Endothelial cell of umbilical vein (primary cell): Measurements from ENCODE around the gene HECTD4. TPM values are rescaled to one million over a fixed set of nuclear protein-coding genes. Genes with fewer than 3 reads are reported as not detected.

Experiments
- BruUV-seq: library from RNA; stranded (reverse); fragments of 400-500 nt; replicated peaks from 2 replicates; lab custom pipeline; 2021; lab: Mats Ljungman, UMichigan
- CTCF ChIA-PET: fragments of 300-600, 350-600 bp; sonication (Branson Sonifier 250); formaldehyde crosslinking; loops from one replicate; lab custom pipeline; 2021; ENCODE audit warnings: antibody characterized with exemption, inconsistent platforms; lab: Charles Lee
- POLR2A ChIA-PET: fragments of 300-600, 350-600 bp; sonication (Branson Sonifier 250); formaldehyde crosslinking; loops from one replicate; lab custom pipeline; 2021; ENCODE audit warnings: antibody characterized with exemption, inconsistent platforms; lab: Charles Lee
- DNase-seq: peaks from one replicate; pipeline ENCODE4 v3.0.0-alpha.2; 2011; ENCODE audit warnings: low read depth, low spot score
- FAIRE-seq: peaks from 2 replicates; lab custom pipeline; 2011; peaks lifted over from hg19 to GRCh38; lab: Jason Lieb, UNC
- H2AFZ ChIP-seq: 2 replicates; pipeline ENCODE4 v1.6.0; 2012; ENCODE audit warnings: low read depth, low read length, control low read depth, inconsistent platforms
- H3K27ac ChIP-seq: 2 replicates; pipeline ENCODE4 v1.5.1; 2011; ENCODE audit warnings: low read depth, mild to moderate bottlenecking, control low read depth, low read length, moderate library complexity; ENCODE audit not compliant: insufficient read depth
- H3K27me3 ChIP-seq, 2 experiments: 2 replicates each; pipeline versions ENCODE4 v1.6.0 to v1.6.1; 2011; ENCODE audit warnings: low read length in 2 of 2, mixed read lengths in 1 of 2; ENCODE audit not compliant: control insufficient read depth in 2 of 2, insufficient read depth in 2 of 2
- H3K36me3 ChIP-seq, 2 experiments: 2 replicates in 1 of 2; 3 replicates in 1 of 2; pipeline ENCODE4 v1.5.1; 2011; ENCODE audit warnings: low read length in 2 of 2, mild to moderate bottlenecking in 1 of 2, moderate library complexity in 1 of 2; ENCODE audit not compliant: control insufficient read depth in 2 of 2, insufficient read depth in 2 of 2; ENCODE audit errors: extremely low read depth in 1 of 2
- H3K4me1 ChIP-seq: 3 replicates; pipeline ENCODE4 v1.5.1; 2011; ENCODE audit warnings: mild to moderate bottlenecking, low read length; ENCODE audit not compliant: control insufficient read depth, insufficient read depth; ENCODE audit errors: extremely low read depth
- H3K4me2 ChIP-seq: 2 replicates; pipeline ENCODE4 v1.6.1; 2011; ENCODE audit warnings: low read length, control low read depth, mixed read lengths; ENCODE audit not compliant: insufficient read depth
- H3K4me3 ChIP-seq, 3 experiments: fragments of 200-600 bp in 1 of 3; sonication (generic), shearing (Covaris generic) in 1 of 3; replicated peaks in 1 of 3; 2 replicates each; pipeline ENCODE4 v1.5.1; 2011 to 2016; ENCODE audit warnings: control low read depth in 3 of 3, low read length in 3 of 3, mild to moderate bottlenecking in 2 of 3, inconsistent platforms in 1 of 3, low read depth in 1 of 3, moderate library complexity in 1 of 3; ENCODE audit not compliant: insufficient read depth in 1 of 3
- H3K79me2 ChIP-seq: 2 replicates; pipeline ENCODE4 v1.6.0; 2012; ENCODE audit warnings: low read length, inconsistent platforms; ENCODE audit not compliant: control insufficient read depth, insufficient read depth
- H3K9ac ChIP-seq: replicated peaks from 2 replicates; pipeline ENCODE3; 2011; ENCODE audit warnings: low read length, control low read depth; ENCODE audit not compliant: insufficient read depth; ENCODE audit errors: extremely low read depth
- H3K9me1 ChIP-seq: replicated peaks from 3 replicates; pipeline ENCODE4 v1.6.0; 2011; ENCODE audit warnings: mild to moderate bottlenecking, low read length; ENCODE audit not compliant: control insufficient read depth, insufficient read depth; ENCODE audit errors: extremely low read depth
- H3K9me3 ChIP-seq: replicated peaks from 2 replicates; pipeline ENCODE4 v1.5.1; 2012; ENCODE audit warnings: low read length, inconsistent platforms; ENCODE audit not compliant: control insufficient read depth, insufficient read depth
- H4K20me1 ChIP-seq: replicated peaks from 2 replicates; pipeline ENCODE3; 2011; ENCODE audit warnings: mild to moderate bottlenecking, low read length; ENCODE audit not compliant: control insufficient read depth, insufficient read depth; ENCODE audit errors: extremely low read depth
- EZH2 ChIP-seq: IDR thresholded peaks from 2 replicates; pipeline ENCODE4 v1.6.1; 2012; ENCODE audit warnings: borderline replicate concordance, low read depth, mild to moderate bottlenecking, moderate library complexity, low read length, inconsistent platforms; ENCODE audit not compliant: severe bottlenecking
- FOS ChIP-seq: IDR thresholded peaks from 2 replicates; pipeline ENCODE4 v1.6.1; 2011; ENCODE audit warnings: mild to moderate bottlenecking, low read length, moderate library complexity, borderline replicate concordance; ENCODE audit not compliant: insufficient read depth
- GATA2 ChIP-seq: IDR thresholded peaks from 2 replicates; pipeline ENCODE4 v1.7.0; 2011; ENCODE audit warnings: low read depth, mild to moderate bottlenecking, moderate library complexity, mixed read lengths, low read length; ENCODE audit not compliant: insufficient read length, insufficient read depth
- JUN ChIP-seq: IDR thresholded peaks from 2 replicates; pipeline ENCODE4 v1.6.1; 2011; ENCODE audit warnings: borderline replicate concordance, low read depth; ENCODE audit not compliant: insufficient read length, insufficient read depth
- MYC ChIP-seq: IDR thresholded peaks from one replicate; pipeline ENCODE4 v1.6.1; 2011; ENCODE audit warnings: mild to moderate bottlenecking, low read depth, low read length
- POLR2A ChIP-seq: IDR thresholded peaks from 2 replicates; pipeline ENCODE4 v1.6.1; 2012; ENCODE audit warnings: low read depth, mild to moderate bottlenecking, control low read depth, low read length
- POLR2AphosphoS5 ChIP-seq: IDR thresholded peaks from 2 replicates; pipeline ENCODE4 v1.6.1; 2012; ENCODE audit warnings: low read depth, mild to moderate bottlenecking, control low read depth, low read length, moderate library complexity; ENCODE audit not compliant: insufficient read depth
- dilution Hi-C: fragments of 300-500 bp; cut with MboI; formaldehyde crosslinking; loops from one replicate; pipeline ENCODE4 v1.15.0; 2019; ENCODE audit warnings: low sequenced_read_pairs; ENCODE audit not compliant: extremely low pct_ligation_motif_present
- intact Hi-C: fragments of 100-400 bp; cut with micrococcal nuclease; formaldehyde crosslinking; loops from one replicate; pipeline ENCODE4 v1.10.0; 2022
- polyA plus RNA-seq, 4 experiments: library from polyadenylated mRNA; depleted of rRNA in 3 of 4; stranded (reverse) in 3 of 4; unstranded in 1 of 4; fragments of >200 nt; gene quantifications; 2 replicates each; pipeline versions ENCODE4 v1.2.1 to v1.2.3, GENCODE V29; 2011 to 2012; ENCODE audit warnings: missing spikeins in 1 of 4
- total RNA-seq: library from RNA; stranded (reverse); gene quantifications from 2 replicates; pipeline ENCODE4 v1.2.3, GENCODE V29; 2021
- TF ChIP-seq, protein P1 (sequence below), 2 donors: IDR thresholded peaks; 1 replicate in 1 of 2; 2 replicates in 1 of 2; pipeline ENCODE4 v1.5.1; 2011; ENCODE audit warnings: low read length in 2 of 2, mild to moderate bottlenecking in 2 of 2, moderate library complexity in 2 of 2, control low read depth in 1 of 2, inconsistent platforms in 1 of 2, low read depth in 1 of 2; ENCODE audit not compliant: insufficient read depth in 1 of 2; ENCODE audit errors: extremely low read depth in 1 of 2
- TF ChIP-seq, protein P2 (sequence below): IDR thresholded peaks from 2 replicates; pipeline ENCODE4 v1.6.1; 2011; ENCODE audit not compliant: insufficient read depth, insufficient read length

The HECTD4 gene
- total and polyA plus RNA-seq, 2 donors (not counting 3 experiments of a cell fraction or from before 2014, with no cell fraction given): 9.7 to 47.7 TPM

DNA sequence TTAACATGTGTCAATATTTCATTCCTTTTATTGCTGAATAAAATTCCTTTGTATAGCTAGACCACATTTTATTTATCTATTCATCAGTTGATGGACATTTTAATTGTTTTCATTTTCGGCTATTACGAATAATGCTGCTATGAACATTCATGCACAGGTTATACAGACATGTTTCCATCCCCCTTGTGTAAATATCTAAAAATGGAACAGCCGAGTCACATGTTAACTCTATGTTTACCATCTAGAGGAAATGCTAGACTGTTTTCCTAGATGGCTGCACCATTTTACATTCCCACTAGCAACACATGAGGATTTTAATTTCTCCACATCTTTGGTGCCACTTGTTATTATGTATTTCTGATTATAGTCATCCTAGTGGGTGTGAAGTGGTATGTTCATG, 49.2 kb downstream of the HECTD4 start:
- Histone ChIP-seq H3K4me1 (no peaks in the 10 kb centered on the region), H3K9me3 (no peaks in the 10 kb centered on the region), H3K27ac (no peak overlapping the region), H3K79me2 (no peaks in the 10 kb centered on the region), H3K9ac (no peak overlapping the region), H3K4me3 (no peak overlapping the region), H2AFZ (no peak overlapping the region), H3K36me3 (no peaks in the 10 kb centered on the region), H3K4me2 (no peak overlapping the region), H3K27me3 (no peaks in the 10 kb centered on the region), H4K20me1 (peaks cover 4% of the 10 kb centered on the region), H3K9me1 (no peaks in the 10 kb centered on the region)
- no TSS peak for BruUV-seq
- dilution Hi-C loops (no loop called here), intact Hi-C loops (no loop called here)
- ChIA-PET CTCF (no interaction called here), POLR2A (no interaction called here)
- DNase-seq (no peak), FAIRE-seq (peak; percentile 47)
- TF ChIP-seq, protein P1, sequence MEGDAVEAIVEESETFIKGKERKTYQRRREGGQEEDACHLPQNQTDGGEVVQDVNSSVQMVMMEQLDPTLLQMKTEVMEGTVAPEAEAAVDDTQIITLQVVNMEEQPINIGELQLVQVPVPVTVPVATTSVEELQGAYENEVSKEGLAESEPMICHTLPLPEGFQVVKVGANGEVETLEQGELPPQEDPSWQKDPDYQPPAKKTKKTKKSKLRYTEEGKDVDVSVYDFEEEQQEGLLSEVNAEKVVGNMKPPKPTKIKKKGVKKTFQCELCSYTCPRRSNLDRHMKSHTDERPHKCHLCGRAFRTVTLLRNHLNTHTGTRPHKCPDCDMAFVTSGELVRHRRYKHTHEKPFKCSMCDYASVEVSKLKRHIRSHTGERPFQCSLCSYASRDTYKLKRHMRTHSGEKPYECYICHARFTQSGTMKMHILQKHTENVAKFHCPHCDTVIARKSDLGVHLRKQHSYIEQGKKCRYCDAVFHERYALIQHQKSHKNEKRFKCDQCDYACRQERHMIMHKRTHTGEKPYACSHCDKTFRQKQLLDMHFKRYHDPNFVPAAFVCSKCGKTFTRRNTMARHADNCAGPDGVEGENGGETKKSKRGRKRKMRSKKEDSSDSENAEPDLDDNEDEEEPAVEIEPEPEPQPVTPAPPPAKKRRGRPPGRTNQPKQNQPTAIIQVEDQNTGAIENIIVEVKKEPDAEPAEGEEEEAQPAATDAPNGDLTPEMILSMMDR (IDR thresholded peaks at IDR 0.05; ENCODE audit: extremely low read depth in 1 of 2, insufficient read depth in 1 of 2, low read depth in 1 of 2, low read length in 2 of 2): no peak
- TF ChIP-seq MYC: no peak
- TF ChIP-seq POLR2A: no peak
- no peak for TF ChIP-seq JUN
- TF ChIP-seq GATA2: no peak
- TF ChIP-seq FOS: no peak
- TF ChIP-seq, protein P2, sequence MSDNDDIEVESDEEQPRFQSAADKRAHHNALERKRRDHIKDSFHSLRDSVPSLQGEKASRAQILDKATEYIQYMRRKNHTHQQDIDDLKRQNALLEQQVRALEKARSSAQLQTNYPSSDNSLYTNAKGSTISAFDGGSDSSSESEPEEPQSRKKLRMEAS: no peak
- TF ChIP-seq EZH2: no peak
- TF ChIP-seq POLR2AphosphoS5: no peak
